Measurements from ENCODE around the gene CHD1.

GRCh38 chr5:98954392-98955028 lies 25.7 kb upstream of the CHD1 start:
- no peak for TF ChIP-seq CTCF (IDR thresholded peaks at IDR 0.05)
- no peak for TF ChIP-seq POLR2AphosphoS5 (IDR thresholded peaks at IDR 0.05)
- no peak for TF ChIP-seq POLR2A (IDR thresholded peaks at IDR 0.05; ENCODE audit: low read depth)
- no peak for TF ChIP-seq EP300 (IDR thresholded peaks at IDR 0.05)

All from esophagus muscularis mucosa (tissue), 4 donors.